A673 (cell line): ENCODE results near the gene MICALL1.

Experiments used
- CTCF ChIP-seq: fragments of 300-800, 200-600 bp; sonication (generic); conservative IDR thresholded peaks from 2 replicates; pipeline ENCODE4 v1.5.1; 2017; ENCODE audit warnings: low read depth, mild to moderate bottlenecking, antibody characterized with exemption, low read length, moderate library complexity, mixed read lengths
- EZH2 ChIP-seq: fragments of 200-600 bp; sonication (generic); IDR thresholded peaks from 2 replicates; pipeline ENCODE4 v1.6.1; 2017; ENCODE audit warnings: borderline replicate concordance, low read depth, mild to moderate bottlenecking, mixed read lengths, antibody characterized with exemption, low read length; ENCODE audit not compliant: poor library complexity, severe bottlenecking

GRCh38 chr22:37976547-37976946, 70.5 kb downstream of the MICALL1 start:
- TF ChIP-seq CTCF, result no peak
- no peak for TF ChIP-seq EZH2
